ENCODE measurements around the gene SLAMF8.

SLAMF8 gene

DNA sequence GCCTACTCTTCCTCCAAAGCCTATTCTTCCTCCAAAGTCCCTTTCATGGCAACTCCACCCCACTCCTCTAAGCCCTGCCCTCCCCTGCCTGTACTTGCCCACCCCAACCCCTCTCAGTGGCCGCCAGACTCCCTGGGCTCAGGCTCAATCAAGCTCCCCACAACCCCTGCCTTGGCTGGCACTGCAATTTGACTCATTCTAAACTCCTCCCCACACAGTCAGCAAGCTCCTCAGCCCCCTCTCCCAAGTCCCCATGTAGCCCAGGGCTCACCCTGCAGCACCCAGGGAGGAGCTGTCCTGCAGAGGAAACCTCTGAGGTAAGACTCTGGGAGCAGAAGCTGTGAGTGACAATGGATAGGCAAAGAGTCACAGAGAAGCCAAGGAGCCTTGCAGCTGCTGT is 39.4 kb downstream of the SLAMF8 start:
- Histone ChIP-seq H3K9me3 (no peaks in the 10 kb centered on the region), H3K4me3 (ENCODE audit: low read depth, low read length) (no peak overlapping the region), H3K36me3 (no peaks in the 10 kb centered on the region), H3K27me3 (no peaks in the 10 kb centered on the region), H3K4me1 (peaks cover 30% of the 10 kb centered on the region)
- DNase-seq = no peak
- TF ChIP-seq, protein P1, sequence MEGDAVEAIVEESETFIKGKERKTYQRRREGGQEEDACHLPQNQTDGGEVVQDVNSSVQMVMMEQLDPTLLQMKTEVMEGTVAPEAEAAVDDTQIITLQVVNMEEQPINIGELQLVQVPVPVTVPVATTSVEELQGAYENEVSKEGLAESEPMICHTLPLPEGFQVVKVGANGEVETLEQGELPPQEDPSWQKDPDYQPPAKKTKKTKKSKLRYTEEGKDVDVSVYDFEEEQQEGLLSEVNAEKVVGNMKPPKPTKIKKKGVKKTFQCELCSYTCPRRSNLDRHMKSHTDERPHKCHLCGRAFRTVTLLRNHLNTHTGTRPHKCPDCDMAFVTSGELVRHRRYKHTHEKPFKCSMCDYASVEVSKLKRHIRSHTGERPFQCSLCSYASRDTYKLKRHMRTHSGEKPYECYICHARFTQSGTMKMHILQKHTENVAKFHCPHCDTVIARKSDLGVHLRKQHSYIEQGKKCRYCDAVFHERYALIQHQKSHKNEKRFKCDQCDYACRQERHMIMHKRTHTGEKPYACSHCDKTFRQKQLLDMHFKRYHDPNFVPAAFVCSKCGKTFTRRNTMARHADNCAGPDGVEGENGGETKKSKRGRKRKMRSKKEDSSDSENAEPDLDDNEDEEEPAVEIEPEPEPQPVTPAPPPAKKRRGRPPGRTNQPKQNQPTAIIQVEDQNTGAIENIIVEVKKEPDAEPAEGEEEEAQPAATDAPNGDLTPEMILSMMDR (IDR thresholded peaks at IDR 0.05; ENCODE audit: low read depth, low read length) = no peak

DNA sequence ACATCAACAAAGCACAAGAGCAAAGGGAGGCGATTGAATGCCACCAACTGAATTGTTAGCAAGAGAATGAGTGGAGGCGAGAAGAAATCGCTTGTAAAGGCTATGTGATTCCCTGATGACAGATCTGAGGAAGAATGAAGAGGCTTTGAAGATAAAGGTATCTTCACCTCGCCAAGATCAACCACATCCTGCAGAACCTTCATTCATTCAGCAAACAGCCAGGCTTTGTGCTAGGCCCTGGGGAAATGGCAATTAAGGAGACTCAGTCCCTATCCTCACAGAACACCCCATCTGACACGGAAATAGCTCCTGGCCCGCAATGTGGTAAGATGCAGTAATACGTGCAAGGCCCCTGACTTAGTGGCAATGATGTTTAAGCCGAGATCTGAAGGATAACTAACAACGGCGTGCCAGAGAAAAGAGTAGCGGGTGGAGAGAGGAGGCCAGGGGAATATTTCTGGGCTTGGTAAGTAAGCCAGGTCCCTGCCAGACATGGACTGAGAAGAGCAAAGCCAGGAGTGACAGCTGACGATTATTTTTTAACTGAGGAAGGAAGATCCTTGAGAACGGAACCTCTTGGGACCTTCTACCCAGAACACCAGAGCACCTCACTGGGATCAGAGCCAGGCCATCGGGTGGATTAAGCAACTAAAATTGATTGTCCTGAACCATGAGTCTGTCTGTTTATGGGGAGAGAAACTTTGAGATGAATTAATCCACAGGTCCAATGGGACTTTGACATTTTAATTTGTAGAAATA is 40.4 kb downstream of the SLAMF8 start:
- peak; percentile 64 for DNase-seq
- H3K36me3 ChIP-seq = no peaks in the 10 kb centered on the region
- H3K9me3 ChIP-seq = no peaks in the 10 kb centered on the region
- H3K4me3 ChIP-seq (ENCODE audit: low read depth, low read length) = 0 out of 2 replicates have a peak overlapping the region, but pooled peaks have one; percentile 11
- H3K27me3 ChIP-seq = no peaks in the 10 kb centered on the region
- peaks cover 30% of the 10 kb centered on the region for H3K4me1 ChIP-seq
- TF ChIP-seq, protein P1 (IDR thresholded peaks at IDR 0.05; ENCODE audit: low read depth, low read length) = no peak

DNA sequence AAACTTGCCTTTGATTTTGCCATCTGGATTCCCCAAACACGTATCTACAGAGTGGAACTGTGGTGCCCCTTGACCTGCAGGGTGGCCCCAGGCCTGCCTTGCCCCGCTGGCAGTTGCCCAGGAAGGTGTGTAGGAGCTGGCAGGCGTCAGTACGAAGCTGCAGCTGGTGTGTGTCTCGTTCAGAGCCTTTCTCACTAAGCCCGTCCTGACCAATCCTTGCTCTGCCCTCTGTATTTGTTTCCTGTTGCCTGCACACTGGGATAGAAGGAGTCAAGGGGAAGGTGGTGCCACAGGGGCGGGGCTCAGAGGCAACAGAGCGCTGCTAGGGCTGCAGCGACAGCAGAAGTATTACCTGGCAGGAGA is 41.0 kb downstream of the SLAMF8 start:
- H3K4me1 ChIP-seq = peaks cover 30% of the 10 kb centered on the region
- DNase-seq = peak; percentile 74
- H3K9me3 ChIP-seq = no peaks in the 10 kb centered on the region
- no peaks in the 10 kb centered on the region for H3K27me3 ChIP-seq
- H3K4me3 ChIP-seq (ENCODE audit: low read depth, low read length) = 0 out of 2 replicates have a peak overlapping the region, but pooled peaks have one; percentile 11
- TF ChIP-seq, protein P1 (IDR thresholded peaks at IDR 0.05; ENCODE audit: low read depth, low read length) = no peak
- H3K36me3 ChIP-seq = no peaks in the 10 kb centered on the region

DNA sequence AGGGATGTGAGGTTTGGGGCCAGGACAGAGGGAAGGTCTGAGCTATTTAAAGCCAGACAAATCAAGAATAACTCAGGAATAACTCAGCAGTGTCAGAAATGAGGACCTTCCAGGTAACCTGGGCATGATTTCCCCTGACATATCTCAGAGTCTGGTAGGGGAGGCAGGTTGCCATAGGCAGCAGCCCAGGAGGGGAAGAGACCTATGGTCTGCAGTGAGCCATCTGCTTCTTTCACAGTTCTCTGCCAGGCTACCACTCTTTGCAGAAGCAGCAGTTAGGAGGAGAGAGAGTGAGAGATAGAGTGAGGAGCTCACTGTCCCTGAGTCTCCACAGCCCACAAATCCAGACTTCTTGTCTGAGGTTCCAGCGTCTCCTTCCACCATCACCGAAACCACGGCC is 42.1 kb downstream of the SLAMF8 start:
- no peak for DNase-seq
- Histone ChIP-seq H3K27me3 (no peaks in the 10 kb centered on the region), H3K4me3 (ENCODE audit: low read depth, low read length) (no peak overlapping the region), H3K36me3 (no peaks in the 10 kb centered on the region), H3K4me1 (peaks cover 30% of the 10 kb centered on the region), H3K9me3 (no peaks in the 10 kb centered on the region)
- TF ChIP-seq, protein P1 (IDR thresholded peaks at IDR 0.05; ENCODE audit: low read depth, low read length) = no peak

DNA sequence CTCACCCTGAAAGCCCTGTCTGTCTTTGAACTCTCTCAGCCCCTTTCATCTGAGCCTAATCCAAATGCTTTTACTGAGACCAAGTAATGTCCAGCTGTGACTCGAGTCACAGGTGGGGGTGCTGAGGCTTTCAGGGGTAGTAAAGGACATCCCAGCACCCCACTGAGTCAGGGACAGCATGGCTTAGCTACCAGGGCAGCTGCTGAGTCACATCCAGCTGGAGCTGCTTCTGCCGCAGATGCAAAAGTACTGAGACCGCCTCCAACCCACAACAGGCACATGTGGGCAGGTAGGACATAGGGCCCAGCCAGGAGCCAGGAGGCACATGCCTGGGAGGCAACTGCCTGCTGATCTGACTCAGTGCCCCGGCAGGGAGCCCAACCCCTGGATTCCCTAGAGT is 42.5 kb downstream of the SLAMF8 start:
- no peaks in the 10 kb centered on the region for H3K9me3 ChIP-seq
- TF ChIP-seq, protein P1 (IDR thresholded peaks at IDR 0.05; ENCODE audit: low read depth, low read length) = no peak
- H3K4me1 ChIP-seq = peaks cover 30% of the 10 kb centered on the region
- H3K27me3 ChIP-seq = no peaks in the 10 kb centered on the region
- no peak for DNase-seq
- H3K4me3 ChIP-seq (ENCODE audit: low read depth, low read length) = no peak overlapping the region
- H3K36me3 ChIP-seq = no peaks in the 10 kb centered on the region

DNA sequence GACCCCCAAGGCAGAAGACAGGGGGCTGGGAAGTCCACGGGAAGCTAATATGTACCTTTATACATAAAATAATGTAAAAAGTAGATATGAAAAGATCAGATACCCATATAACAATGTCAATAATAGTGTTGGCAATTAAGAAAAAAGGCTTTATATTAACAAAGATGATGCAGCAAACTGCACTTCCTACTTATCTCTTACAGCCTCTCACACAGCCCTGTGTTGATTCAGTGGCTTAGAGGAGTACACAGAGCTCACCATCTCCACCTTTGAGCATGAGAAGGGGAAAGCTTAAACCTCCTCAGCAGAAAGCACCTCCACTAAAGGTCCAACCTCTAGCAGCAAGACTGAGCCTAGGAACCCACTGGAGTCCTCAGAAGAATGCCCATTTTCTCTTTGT is 42.9 kb downstream of the SLAMF8 start:
- H3K4me3 ChIP-seq (ENCODE audit: low read depth, low read length) = no peak overlapping the region
- DNase-seq = no peak
- peaks cover 30% of the 10 kb centered on the region for H3K4me1 ChIP-seq
- H3K27me3 ChIP-seq = no peaks in the 10 kb centered on the region
- TF ChIP-seq, protein P1 (IDR thresholded peaks at IDR 0.05; ENCODE audit: low read depth, low read length) = no peak
- no peaks in the 10 kb centered on the region for H3K36me3 ChIP-seq
- H3K9me3 ChIP-seq = no peaks in the 10 kb centered on the region
